Skin epidermis (tissue), 12 donors: Measurements from ENCODE around the gene RIPPLY1.

Source experiments
- H3K27ac ChIP-seq, 21 experiments: fragments of 200-600 bp; sonication (generic) in 11 of 21; one replicate each; pipeline ENCODE4 v1.5.0; 2020; ENCODE audit warnings: mild to moderate bottlenecking in 3 of 21, inconsistent platforms in 2 of 21, moderate library complexity in 2 of 21
- H3K4me3 ChIP-seq, 7 experiments: fragments of 200-600 bp; sonication (generic) in 2 of 7; one replicate each; pipeline ENCODE4 v1.5.0; 2020; ENCODE audit warnings: inconsistent platforms in 2 of 7, mild to moderate bottlenecking in 2 of 7, moderate library complexity in 1 of 7

The RIPPLY1 gene

GRCh38 chrX:106903291-106903824, at the start of gene RIPPLY1:
Gene RIPPLY1, minus strand, starts transcription at chrX:106903341. Its CDS starts 54 bp downstream, at chrX:106903287.
- Histone ChIP-seq H3K4me3 (no peak within 1 kb of the TSS), H3K27ac (no peak within 1 kb of the TSS)

DNA sequence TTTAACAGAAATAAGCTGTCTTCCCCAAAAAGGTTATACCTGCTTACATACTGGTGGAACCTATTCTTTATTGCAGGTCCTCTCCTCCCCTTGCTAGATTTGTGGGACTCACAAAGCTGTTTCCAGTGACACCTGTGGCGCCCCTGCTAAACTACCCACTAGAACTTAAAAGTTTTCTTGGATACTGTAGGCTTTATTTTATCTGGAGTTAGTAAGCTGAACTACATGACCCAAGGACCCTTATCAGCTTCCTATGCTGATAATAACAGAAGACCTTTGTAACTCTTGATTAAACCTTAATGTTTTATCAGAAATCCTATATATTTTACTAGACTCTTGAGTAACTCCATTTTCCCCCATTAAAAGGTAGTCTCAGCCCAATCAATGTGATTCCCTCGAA, 49.4 kb upstream of the RIPPLY1 start:
- no peak overlapping the region for H3K27ac ChIP-seq
- no peak overlapping the region for H3K4me3 ChIP-seq

DNA sequence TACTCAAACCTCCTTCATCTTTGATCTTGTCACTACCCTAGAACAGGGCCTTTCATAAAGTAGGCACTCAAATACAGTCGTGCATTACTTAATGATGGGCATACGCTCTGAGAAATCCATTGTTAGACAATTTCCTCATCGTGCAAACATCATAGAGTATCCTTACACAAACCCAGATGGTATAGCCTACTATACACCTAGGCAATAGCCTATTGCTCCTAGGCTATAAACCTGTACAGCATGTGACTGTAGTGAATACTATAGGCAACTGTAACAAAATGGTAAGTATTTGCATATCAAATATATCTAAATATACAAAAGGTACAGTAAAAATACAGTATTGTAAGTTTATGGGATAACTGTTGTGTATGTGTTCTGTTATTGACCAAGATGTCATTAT, 48.9 kb upstream of the RIPPLY1 start:
- H3K4me3 ChIP-seq: no peak overlapping the region
- no peak overlapping the region for H3K27ac ChIP-seq

GRCh38 chrX:106951230-106951629, 48.1 kb upstream of the RIPPLY1 start:
- H3K27ac ChIP-seq: no peak overlapping the region
- no peak overlapping the region for H3K4me3 ChIP-seq

- no peak overlapping the region for H3K27ac ChIP-seq
Measured at GRCh38 chrX:106950381-106950780, 47.2 kb upstream of the RIPPLY1 start.

DNA sequence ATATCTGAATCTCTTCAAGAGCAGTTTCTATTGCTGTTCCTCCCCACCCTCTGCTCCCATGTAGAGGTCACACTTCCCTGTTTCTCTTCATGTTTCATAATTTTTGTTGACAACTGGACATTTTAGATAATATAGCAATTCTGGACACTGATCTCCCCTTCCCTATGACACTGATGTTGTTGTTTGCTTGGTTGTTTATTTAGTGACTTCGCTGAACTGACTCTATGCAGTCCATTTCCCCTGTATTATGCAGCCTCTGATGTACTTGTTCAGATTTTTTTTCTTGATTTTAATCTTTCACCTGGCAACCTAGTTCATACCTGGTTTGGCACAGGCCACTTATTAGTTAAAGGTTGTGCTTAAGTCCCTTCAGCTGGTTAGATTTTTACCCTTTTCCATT, 46.2 kb upstream of the RIPPLY1 start:
- no peak overlapping the region for H3K27ac ChIP-seq
- H3K4me3 ChIP-seq: no peak overlapping the region

More at GRCh38 chrX:106950381-106950780, 47.2 kb upstream of the RIPPLY1 start:
- H3K4me3 ChIP-seq: no peak overlapping the region

DNA sequence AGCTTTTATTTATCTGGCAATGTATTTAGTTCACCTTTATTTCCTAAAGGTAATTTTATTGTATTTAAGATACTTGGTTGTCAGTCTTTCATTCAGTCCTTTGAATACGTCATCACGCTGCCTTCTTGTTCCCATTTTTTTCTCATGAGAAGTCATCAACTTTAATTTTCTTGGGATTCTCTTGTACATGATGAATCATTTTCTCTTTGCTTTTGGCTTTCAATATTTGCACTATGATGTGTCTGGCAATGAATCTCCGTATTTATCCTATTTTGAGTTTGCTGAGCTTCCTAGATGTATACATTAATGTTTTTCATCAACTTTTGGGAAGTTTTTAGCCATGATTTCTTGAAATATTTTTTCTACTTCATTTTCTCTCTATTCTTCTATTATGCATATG, 45.5 kb upstream of the RIPPLY1 start:
- Histone ChIP-seq H3K27ac (no peak overlapping the region), H3K4me3 (no peak overlapping the region)

DNA sequence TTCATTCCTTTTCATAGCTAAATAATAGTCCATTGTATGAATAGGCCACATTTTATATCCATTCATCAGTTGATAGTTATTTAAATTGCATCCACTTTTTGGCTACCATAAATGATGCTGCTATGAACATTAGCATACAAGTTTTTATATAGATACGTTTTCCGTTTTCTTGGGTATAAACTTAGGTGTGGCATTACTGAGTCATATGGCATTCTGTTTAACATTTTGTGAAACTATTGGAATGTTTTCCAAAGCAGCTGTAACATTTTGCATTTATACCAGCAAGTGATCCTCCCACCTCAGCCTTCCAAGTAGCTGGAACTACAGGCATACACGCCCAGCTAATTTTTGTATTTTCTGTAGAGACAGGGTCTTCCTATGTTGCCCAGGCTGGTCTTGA, 43.3 kb upstream of the RIPPLY1 start:
- H3K4me3 ChIP-seq: no peak overlapping the region
- no peak overlapping the region for H3K27ac ChIP-seq

- H3K4me3 ChIP-seq: no peak overlapping the region
Measured at GRCh38 chrX:106940068-106940467, 36.9 kb upstream of the RIPPLY1 start.

DNA sequence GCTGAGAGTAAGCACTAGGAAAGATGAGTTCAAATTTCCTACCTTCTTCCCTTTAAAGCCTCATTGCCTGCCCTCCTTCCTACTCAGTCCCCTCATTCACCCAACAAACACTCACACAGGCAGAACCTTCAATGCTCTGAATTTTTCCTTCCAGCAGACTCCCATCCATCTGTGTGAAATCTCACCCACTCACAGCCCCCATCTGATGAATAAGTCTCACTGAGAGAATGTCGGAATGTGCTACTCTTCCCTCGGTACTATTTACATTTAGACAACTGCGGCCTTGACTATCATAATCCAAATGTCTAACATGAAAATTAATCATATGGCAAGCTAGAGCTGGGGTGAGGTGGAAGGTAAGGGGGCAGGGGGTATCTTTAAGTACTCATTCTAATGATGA, 36.4 kb upstream of the RIPPLY1 start:
- no peak overlapping the region for H3K4me3 ChIP-seq
- H3K27ac ChIP-seq: no peak overlapping the region

More at GRCh38 chrX:106940068-106940467, 36.9 kb upstream of the RIPPLY1 start:
- no peak overlapping the region for H3K27ac ChIP-seq

DNA sequence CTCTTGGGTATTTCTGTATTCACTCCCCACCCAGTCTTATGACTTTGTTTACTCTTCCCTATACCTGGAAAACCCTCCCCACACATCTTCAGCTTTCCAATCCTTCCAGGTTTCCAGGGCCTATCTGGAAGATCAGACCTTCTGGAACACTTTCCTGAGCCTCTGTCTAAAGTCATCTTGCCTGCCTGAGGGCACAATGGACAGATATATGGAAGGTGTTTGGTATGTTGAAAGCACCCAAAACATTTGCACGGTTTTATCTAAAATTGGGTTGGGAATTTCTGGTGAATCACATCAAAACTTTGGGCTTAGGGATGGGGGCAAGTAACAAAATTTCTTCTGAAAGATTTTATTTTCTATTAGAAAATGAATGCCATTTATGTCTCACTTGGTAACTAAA, 33.1 kb upstream of the RIPPLY1 start:
- no peak overlapping the region for H3K4me3 ChIP-seq
- no peak overlapping the region for H3K27ac ChIP-seq

DNA sequence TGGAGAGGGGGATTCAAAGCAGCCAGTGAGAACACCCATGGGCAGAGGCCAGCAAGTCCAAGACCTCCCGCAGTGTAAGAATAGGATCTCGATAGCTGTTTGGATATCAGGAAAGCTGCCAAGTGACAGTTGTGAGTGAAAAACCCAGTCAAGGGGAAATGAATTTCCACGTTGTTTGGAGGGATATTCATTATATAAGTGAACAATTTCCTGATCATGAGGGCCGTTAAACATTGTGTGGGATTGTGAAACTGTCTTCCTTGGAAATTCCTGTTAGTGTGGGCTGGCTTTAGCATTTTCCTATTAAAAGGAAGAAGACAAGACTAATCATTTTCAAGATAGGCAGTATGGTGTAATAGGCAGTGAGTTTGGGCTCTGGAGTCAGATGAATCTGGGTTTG, 32.0 kb upstream of the RIPPLY1 start:
- Histone ChIP-seq H3K27ac (no peak overlapping the region), H3K4me3 (no peak overlapping the region)

GRCh38 chrX:106933538-106933961, 30.4 kb upstream of the RIPPLY1 start:
- Histone ChIP-seq H3K4me3 (no peak overlapping the region), H3K27ac (no peak overlapping the region)

- Histone ChIP-seq H3K4me3 (no peak overlapping the region), H3K27ac (no peak overlapping the region)
Measured at GRCh38 chrX:106932960-106933537, 29.9 kb upstream of the RIPPLY1 start.

- Histone ChIP-seq H3K27ac (no peak overlapping the region), H3K4me3 (no peak overlapping the region)
Measured at GRCh38 chrX:106932492-106932923, 29.4 kb upstream of the RIPPLY1 start.

- Histone ChIP-seq H3K27ac (no peak overlapping the region), H3K4me3 (no peak overlapping the region)
Measured at GRCh38 chrX:106931831-106932491, 28.8 kb upstream of the RIPPLY1 start.

DNA sequence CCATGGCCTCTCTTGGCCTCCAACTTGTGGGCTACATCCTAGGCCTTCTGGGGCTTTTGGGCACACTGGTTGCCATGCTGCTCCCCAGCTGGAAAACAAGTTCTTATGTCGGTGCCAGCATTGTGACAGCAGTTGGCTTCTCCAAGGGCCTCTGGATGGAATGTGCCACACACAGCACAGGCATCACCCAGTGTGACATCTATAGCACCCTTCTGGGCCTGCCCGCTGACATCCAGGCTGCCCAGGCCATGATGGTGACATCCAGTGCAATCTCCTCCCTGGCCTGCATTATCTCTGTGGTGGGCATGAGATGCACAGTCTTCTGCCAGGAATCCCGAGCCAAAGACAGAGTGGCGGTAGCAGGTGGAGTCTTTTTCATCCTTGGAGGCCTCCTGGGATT, 25.1 kb upstream of the RIPPLY1 start:
- no peak overlapping the region for H3K27ac ChIP-seq
- H3K4me3 ChIP-seq: no peak overlapping the region

GRCh38 chrX:106927700-106928099, 24.6 kb upstream of the RIPPLY1 start:
- no peak overlapping the region for H3K27ac ChIP-seq
- H3K4me3 ChIP-seq: no peak overlapping the region

GRCh38 chrX:106927023-106927422, 23.9 kb upstream of the RIPPLY1 start:
- no peak overlapping the region for H3K27ac ChIP-seq
- no peak overlapping the region for H3K4me3 ChIP-seq

- H3K4me3 ChIP-seq: no peak overlapping the region
- no peak overlapping the region for H3K27ac ChIP-seq
Measured at GRCh38 chrX:106921637-106922036, 18.5 kb upstream of the RIPPLY1 start.

DNA sequence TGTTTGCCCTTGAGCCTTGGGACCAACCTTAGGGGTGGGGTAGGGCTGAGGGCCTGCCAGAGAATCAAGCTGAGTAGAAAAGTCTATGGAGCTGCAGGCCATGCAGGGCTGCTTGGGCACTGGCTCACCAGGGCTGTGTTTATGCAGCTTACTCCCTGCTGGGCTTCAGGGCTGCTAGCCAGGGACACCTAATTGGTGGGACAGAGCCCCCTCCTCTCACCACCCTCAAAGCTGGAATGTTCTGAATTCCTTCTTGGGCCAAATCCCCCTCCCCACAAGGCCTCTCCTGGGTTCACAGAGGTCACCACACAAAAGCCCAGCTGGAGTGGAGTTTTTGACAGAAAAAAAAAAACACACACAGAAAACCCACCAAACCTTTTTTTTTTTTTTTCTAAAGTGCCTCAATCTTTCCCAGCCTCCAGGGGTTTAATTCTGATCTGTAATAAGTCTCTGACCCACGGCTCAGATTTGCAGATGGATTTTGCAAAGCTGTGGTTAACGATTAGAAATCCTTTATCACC, 16.9 kb upstream of the RIPPLY1 start, which contains the start of gene CLDN2:
Gene CLDN2 (plus strand): TSS at position 471 of the 521 bp plus-strand sequence. CDS start 7,827 bp downstream, outside the sequence.
- Histone ChIP-seq H3K4me3 (no peak within 1 kb of the TSS), H3K27ac (no peak within 1 kb of the TSS)
